ENCODE measurements around the gene HINT1. TPM values are rescaled to one million over a fixed set of nuclear protein-coding genes. Genes with fewer than 3 reads are reported as not detected.
"Not testable (repeated sequence)": the region's sequence is repeated elsewhere in the genome, so short reads cannot be mapped to it uniquely, and the experiment has no call there.

HINT1 gene
- total RNA-seq, 4 donors from 2014 or later: 177 to 325 (median 232) TPM

DNA sequence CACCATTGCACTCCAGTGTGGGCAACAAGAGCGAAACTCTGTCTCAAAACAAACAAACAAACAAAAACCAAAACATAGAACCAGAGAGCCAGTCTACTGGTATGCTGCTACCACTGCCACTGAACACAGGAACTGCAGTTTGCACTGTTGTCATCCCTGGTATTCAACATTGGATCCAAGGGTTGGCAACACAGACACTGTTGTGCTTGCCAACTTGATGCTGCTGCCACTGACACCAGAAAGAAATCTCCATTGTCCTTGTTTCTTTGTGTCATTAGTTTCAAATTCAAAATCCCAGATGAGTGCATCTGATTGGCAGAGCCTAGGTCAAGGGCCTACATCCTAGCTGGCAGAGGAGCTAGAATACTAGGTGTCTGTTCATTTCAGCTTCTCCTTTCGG, 16.2 kb downstream of the HINT1 start:
- Histone ChIP-seq H3K4me3 (no peak overlapping the region), H3K36me3 (no peaks in the 10 kb centered on the region), H3K9me3 (no peaks in the 10 kb centered on the region), H3K27ac (no peak overlapping the region), H3K27me3 (no peaks in the 10 kb centered on the region), H3K4me1 (no peaks in the 10 kb centered on the region)
- TF ChIP-seq CTCF (IDR thresholded peaks at IDR 0.05 in 4 of 5, conservative IDR thresholded peaks at IDR 0.05 in 1 of 5): no peak
- no peak for ATAC-seq
- DNase-seq: no peak
- intact Hi-C loops (cut with DNase I; ENCODE audit: low total_unique reads): no loop called here
- in situ Hi-C loops (cut with MboI; ENCODE audit: low sequenced_read_pairs in 4 of 4): no loop called here

DNA sequence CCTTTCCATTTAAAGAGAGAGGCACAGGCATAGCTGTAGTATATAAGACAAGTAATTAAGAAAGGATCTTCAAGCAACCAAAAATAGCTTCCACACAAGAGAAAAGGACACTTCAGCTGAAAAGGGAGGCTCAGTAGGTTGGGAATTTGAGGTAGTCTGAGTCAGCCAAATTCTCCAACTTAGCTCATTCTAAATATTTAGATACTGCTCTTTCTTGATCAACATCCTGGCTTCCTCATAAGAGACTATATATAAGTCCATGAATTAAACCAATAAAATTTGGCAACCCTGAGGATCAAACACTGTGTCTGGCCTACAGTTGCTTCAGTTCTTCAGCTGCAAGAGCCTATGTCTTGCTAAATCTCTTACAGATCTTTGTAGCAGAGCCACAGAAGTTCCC, 17.8 kb downstream of the HINT1 start:
- Histone ChIP-seq H3K27me3 (no peaks in the 10 kb centered on the region), H3K36me3 (no peaks in the 10 kb centered on the region), H3K4me3 (no peak overlapping the region), H3K27ac (no peak overlapping the region), H3K9me3 (no peaks in the 10 kb centered on the region), H3K4me1 (no peaks in the 10 kb centered on the region)
- DNase-seq (no peak), ATAC-seq (no peak)
- TF ChIP-seq CTCF (IDR thresholded peaks at IDR 0.05 in 4 of 5, conservative IDR thresholded peaks at IDR 0.05 in 1 of 5) (no peak), POLR2A (IDR thresholded peaks at IDR 0.05) (no peak)
- intact Hi-C loops (cut with DNase I; ENCODE audit: low total_unique reads) (no loop called here), in situ Hi-C loops (cut with MboI; ENCODE audit: low sequenced_read_pairs in 4 of 4) (no loop called here)

DNA sequence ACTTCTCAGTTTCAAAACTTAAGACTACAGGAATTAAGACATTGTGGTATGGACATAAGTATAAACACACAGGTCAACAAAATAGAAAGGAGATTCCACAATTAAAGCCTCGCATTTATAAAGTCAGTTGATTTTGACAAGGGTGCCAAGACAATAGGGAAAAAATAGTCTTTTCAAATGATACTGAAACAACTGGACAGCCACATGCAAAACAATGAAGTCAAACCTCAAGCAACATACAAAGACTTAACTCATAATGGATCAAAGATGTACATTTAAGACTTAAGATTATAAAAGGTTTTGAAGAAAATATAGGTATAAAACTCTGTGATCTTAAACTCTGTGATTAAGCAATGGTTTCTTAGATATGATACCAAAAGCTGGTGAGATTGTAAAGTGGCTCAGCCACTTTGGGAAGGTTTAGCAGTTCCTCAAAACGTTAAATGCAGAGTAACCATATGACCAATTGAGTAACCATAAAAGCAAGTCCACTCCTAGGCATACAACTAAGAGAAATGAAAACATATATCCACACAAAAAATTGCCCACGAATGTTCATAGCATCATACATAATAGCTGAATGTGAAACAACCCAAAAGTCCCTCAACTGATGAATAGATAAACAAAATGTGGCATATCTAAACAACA, 22.0 kb downstream of the HINT1 start:
- DNase-seq: no peak
- ATAC-seq: no peak

DNA sequence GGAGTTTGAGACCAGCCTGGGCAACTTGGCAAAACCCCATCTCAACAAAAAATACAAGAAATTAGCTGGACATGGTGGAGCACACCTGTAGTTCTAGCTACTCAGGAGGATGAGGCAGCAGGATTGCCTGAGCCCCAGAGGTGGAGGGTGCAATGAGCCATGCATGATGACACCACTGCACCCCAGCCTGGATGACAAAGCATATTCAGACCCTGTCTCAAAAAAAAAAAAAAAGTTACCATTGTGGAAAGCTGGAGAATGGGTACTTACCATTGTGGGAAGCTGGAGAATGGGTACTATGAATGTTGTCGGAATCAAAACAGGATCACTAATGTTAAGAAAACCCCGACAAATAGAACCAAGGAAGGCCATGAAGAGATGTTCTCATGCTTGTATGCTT, 25.7 kb downstream of the HINT1 start:
- DNase-seq (no peak), ATAC-seq (no peak)
- in situ Hi-C loops (cut with MboI; ENCODE audit: low sequenced_read_pairs in 4 of 4): no loop called here
- no peaks in the 10 kb centered on the region for H3K36me3 ChIP-seq
- H3K27ac ChIP-seq: no peak overlapping the region
- TF ChIP-seq CTCF (IDR thresholded peaks at IDR 0.05 in 4 of 5, conservative IDR thresholded peaks at IDR 0.05 in 1 of 5): no peak
- TF ChIP-seq POLR2A (IDR thresholded peaks at IDR 0.05): no peak
- no peaks in the 10 kb centered on the region for H3K27me3 ChIP-seq
- H3K9me3 ChIP-seq: no peaks in the 10 kb centered on the region
- no peaks in the 10 kb centered on the region for H3K4me1 ChIP-seq
- H3K4me3 ChIP-seq: no peak overlapping the region
- intact Hi-C loops (cut with DNase I; ENCODE audit: low total_unique reads): no loop called here

More for the DNA sequence above, 22.0 kb downstream of the HINT1 start:
- H3K27ac ChIP-seq: no peak overlapping the region
- TF ChIP-seq CTCF (IDR thresholded peaks at IDR 0.05 in 4 of 5, conservative IDR thresholded peaks at IDR 0.05 in 1 of 5): no peak
- no peak for TF ChIP-seq POLR2A (IDR thresholded peaks at IDR 0.05)
- H3K9me3 ChIP-seq: no peaks in the 10 kb centered on the region
- no peak overlapping the region for H3K4me3 ChIP-seq
- no peaks in the 10 kb centered on the region for H3K27me3 ChIP-seq
- intact Hi-C loops (cut with DNase I; ENCODE audit: low total_unique reads): no loop called here
- H3K4me1 ChIP-seq: no peaks in the 10 kb centered on the region
- in situ Hi-C loops (cut with MboI; ENCODE audit: low sequenced_read_pairs in 4 of 4): no loop called here
- no peaks in the 10 kb centered on the region for H3K36me3 ChIP-seq

DNA sequence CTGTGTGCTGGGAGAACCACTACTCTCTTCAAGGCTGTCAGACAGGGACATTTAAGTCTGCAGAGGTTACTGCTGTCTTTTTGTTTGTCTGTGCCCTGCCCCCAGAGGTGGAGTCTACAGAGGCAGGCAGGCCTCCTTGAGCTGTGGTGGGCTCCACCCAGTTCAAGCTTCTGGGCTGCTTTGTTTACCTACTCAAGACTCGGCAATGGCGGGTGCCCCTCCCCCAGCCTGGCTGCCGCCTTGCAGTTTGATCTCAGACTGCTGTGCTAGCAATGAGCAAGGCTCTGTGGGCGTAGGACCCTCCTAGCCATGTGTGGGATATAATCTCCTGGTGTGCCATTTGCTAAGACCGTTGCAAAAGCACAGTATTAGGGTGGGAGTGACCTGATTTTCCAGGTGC, 26.6 kb downstream of the HINT1 start:
- H3K27me3 ChIP-seq; H3K9me3 ChIP-seq; H3K4me1 ChIP-seq; intact Hi-C loops (cut with DNase I; ENCODE audit: low total_unique reads); ATAC-seq; H3K4me3 ChIP-seq; H3K36me3 ChIP-seq; DNase-seq; H3K27ac ChIP-seq; in situ Hi-C loops (cut with MboI; ENCODE audit: low sequenced_read_pairs in 4 of 4): not testable (repeated sequence)

GRCh38 chr5:131133091-131133490, 32.0 kb downstream of the HINT1 start:
- H3K4me1 ChIP-seq; DNase-seq; in situ Hi-C loops (cut with MboI; ENCODE audit: low sequenced_read_pairs in 4 of 4); H3K27ac ChIP-seq; intact Hi-C loops (cut with DNase I; ENCODE audit: low total_unique reads); H3K27me3 ChIP-seq; H3K36me3 ChIP-seq; H3K9me3 ChIP-seq; H3K4me3 ChIP-seq; ATAC-seq: not testable (repeated sequence)
